ENCODE measurements around the gene CKAP2L.
A peak's percentile ranks its signal among the peaks of the same experiment; 100 is the strongest.

The CKAP2L gene

DNA sequence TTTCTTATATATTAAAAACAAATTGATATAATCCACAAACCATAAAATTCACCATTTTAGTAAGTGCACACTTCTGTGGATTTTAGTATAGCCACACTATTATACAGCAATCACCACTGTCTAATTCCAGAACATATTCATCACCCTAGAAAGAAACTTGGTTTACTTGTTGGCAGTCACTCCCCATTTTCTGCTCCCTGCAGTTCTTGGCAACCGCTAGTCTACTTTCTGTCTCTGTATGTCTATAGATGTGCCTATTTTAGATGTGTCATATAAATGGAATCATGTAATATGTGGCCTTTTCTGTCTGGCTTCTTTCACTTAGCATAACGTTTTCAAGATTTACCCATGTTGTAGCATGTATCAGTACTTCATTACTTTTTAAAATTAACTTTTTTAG is 5.7 kb downstream of the CKAP2L start:
- TF ChIP-seq, protein P1, sequence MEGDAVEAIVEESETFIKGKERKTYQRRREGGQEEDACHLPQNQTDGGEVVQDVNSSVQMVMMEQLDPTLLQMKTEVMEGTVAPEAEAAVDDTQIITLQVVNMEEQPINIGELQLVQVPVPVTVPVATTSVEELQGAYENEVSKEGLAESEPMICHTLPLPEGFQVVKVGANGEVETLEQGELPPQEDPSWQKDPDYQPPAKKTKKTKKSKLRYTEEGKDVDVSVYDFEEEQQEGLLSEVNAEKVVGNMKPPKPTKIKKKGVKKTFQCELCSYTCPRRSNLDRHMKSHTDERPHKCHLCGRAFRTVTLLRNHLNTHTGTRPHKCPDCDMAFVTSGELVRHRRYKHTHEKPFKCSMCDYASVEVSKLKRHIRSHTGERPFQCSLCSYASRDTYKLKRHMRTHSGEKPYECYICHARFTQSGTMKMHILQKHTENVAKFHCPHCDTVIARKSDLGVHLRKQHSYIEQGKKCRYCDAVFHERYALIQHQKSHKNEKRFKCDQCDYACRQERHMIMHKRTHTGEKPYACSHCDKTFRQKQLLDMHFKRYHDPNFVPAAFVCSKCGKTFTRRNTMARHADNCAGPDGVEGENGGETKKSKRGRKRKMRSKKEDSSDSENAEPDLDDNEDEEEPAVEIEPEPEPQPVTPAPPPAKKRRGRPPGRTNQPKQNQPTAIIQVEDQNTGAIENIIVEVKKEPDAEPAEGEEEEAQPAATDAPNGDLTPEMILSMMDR (IDR thresholded peaks at IDR 0.05) = no peak
- TF ChIP-seq ZFX (IDR thresholded peaks at IDR 0.05; ENCODE audit: borderline replicate concordance) = no peak
- no peak overlapping the region for H3K27ac ChIP-seq

DNA sequence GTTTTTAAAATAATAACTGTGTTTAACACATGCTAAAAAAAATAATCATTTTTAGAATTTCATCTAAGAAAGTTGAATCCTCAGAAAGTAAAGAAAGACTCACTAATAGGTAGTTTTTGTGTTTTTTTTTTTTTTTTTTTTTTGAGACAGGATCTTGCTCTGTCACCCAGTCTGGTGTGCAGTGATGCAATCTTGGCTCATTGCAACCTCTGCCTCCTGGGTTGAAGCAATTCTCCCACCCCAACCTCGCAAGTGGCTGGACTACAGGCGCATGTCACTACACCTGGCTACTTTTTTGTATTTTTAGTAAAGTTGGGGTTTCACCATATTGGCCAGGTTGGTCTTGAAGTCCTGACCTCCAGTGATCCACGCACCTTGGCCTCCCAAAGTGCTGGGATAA is 7.1 kb downstream of the CKAP2L start:
- H3K27ac ChIP-seq = no peak overlapping the region
- TF ChIP-seq, protein P1 (IDR thresholded peaks at IDR 0.05) = no peak
- no peak for TF ChIP-seq ZFX (IDR thresholded peaks at IDR 0.05; ENCODE audit: borderline replicate concordance)

DNA sequence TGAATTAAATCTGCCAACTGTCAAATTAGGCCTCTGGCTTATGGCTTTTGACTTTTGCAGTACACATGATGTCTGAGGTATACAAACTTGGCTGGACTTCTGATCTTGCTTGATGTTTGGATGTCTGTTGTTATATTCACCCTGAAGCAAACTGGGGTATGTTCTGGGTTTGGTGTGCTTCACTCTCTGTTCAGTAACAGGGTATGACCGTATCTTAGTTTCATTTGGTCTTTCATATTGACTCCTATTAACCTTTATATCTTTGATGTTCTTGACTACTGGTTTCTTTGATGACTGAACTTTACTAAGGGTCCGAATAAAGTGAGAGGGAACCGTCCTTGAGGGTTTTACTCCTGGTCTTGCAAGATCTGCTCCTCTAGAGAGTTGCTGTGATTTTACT is 8.2 kb downstream of the CKAP2L start:
- TF ChIP-seq ZFX (IDR thresholded peaks at IDR 0.05; ENCODE audit: borderline replicate concordance) = no peak
- TF ChIP-seq, protein P1 (IDR thresholded peaks at IDR 0.05) = no peak
- no peak overlapping the region for H3K27ac ChIP-seq

DNA sequence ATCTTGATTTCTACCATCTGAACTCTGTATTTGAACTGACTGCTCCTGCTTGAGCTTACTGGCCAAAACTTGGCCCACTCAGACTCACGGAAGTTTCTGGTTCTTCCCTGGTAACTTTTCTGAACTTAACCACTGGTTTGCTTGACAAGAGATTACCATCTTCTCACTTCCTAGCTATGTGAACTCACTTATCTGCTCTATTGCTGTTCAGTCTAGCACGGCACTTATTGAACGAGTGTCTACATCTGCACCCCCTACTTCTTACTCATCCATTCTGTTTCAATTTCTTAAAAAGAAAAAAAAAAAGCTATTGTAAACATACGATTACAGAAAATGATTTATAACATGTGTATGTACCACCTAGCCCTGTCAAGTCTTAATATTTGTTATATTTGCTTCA is 9.0 kb downstream of the CKAP2L start:
- no peak overlapping the region for H3K27ac ChIP-seq
- TF ChIP-seq, protein P1 (IDR thresholded peaks at IDR 0.05) = no peak
- TF ChIP-seq ZFX (IDR thresholded peaks at IDR 0.05; ENCODE audit: borderline replicate concordance) = no peak

DNA sequence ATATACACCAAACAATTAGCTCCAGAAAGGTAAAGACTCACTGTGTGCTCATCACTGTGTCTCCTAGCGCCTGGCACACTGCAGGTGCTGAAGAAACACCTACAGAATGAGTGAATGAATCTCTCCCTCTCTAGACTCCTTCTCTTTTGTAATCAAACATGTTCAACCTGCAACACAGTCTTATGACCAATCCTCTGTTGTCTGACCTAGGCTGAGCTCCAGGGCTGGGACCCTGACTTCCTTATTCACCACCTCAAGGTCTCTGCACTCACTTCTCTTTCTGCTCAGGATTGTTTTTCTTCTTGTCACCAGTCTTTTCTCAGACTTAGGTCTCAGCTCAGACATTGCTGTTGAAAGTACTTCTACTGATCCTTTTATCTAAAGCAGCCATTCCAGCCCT is 9.8 kb downstream of the CKAP2L start:
- TF ChIP-seq, protein P1 (IDR thresholded peaks at IDR 0.05) = no peak
- no peak for TF ChIP-seq ZFX (IDR thresholded peaks at IDR 0.05; ENCODE audit: borderline replicate concordance)
- no peak overlapping the region for H3K27ac ChIP-seq

DNA sequence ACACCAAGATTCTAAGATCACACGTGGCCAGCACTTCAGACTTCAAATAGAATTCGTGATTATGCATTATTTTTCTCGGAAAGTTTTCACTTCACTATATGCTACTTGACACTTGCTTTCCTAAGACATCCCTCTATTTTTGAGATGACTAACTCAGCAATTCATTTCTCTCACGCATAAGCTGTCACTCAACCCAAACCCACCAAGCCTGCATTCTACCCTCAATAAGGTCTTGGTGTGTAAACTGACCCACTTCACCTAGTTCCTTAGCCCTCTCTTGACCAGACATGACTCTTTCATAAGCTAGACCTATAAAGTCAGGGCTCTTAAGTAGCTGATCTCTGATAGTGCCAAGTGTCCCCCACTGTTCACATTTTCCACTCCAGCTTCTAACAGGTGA is 11.7 kb downstream of the CKAP2L start:
- H3K27ac ChIP-seq = no peak overlapping the region
- TF ChIP-seq, protein P1 (IDR thresholded peaks at IDR 0.05) = no peak
- TF ChIP-seq ZFX (IDR thresholded peaks at IDR 0.05; ENCODE audit: borderline replicate concordance) = no peak

DNA sequence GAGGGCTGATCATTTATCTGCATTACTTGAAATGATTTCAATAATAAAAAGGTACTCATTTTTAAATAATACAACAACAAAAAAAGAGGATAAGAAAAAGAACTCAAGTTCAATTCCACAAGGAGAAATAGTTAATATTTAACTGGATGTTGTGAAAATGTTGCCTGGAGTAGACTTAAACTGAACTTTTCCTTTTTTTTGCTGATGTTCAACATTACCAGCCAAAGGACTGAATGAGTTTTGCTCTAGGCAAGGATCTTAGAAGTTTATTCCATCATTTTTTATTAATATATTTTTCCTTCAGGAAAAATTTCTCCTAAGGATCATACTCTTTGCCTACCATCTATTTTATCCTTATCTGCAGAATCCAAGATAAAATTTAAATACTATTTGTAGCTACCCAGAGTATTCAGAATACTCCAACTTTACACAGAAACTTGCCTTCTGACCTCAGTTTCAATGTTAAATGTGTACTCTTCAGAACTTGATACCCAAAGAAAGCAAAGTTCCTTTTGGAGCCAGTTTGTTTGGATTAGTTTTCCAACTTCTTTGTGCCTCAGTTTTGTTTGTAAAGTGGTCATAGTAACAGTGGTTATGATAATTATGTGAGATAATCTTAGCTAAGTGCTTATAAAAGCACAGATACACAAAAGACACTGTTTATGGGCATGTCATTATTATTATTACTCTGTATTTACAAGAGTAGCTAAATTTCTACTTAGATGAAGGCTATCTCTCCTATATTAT is 12.8 kb downstream of the CKAP2L start:
- TF ChIP-seq, protein P1 (IDR thresholded peaks at IDR 0.05) = no peak
- no peak for TF ChIP-seq ZFX (IDR thresholded peaks at IDR 0.05; ENCODE audit: borderline replicate concordance)
- H3K27ac ChIP-seq = peak overlapping the region; percentile 22; the same call in 1 of the 2 replicates

Data from 22Rv1 (cell line).